ENCODE measurements around the gene CEACAM4.
"Not testable (repeated sequence)": the region's sequence is repeated elsewhere in the genome, so short reads cannot be mapped to it uniquely, and the experiment has no call there.

Gene CEACAM4

DNA sequence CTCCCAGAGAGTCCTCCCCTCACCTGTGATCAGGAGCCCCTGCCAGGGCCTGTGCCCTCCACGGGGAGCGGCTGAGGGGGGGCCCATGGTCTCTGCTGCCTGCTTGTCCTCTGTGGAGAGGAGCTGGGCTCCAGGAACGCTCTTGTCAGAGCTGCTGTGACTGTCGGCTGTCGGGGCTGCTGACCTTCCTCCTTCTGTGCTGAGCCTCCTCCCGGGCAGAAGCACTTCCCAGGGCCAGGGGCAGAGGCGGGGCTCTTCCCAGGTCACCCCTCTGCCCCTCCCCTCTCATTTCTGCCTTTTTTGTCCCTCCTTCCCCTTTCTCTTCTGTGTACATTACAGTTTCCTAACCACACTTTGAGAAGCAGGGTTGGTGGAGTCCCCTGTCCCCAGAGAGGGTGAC, at the start of gene CEACAM4:
TSS of gene CEACAM4 (minus strand) at position 198 of the 400 bp plus-strand sequence. CDS start at position 87, 111 bp downstream.
- DNase-seq, result no peak

DNA sequence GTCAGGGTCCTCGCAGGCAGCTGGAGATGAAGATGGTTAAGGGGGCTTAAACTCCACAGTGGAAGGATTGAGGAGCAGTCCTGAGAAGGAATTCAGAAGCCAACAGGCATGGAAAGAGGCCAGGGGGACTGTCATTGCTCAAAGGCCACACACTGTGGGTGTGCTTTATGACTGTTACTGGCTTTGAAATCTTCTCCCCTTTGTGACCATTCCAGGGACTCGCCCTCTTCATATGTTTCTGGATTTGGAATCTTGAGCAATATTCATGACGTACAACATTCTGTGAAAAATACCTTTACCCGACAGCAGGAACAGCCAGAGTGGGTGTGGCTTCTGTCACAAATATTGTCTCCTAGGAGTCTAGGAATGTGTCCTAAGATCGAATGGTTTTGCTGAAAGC, 44.6 kb upstream of the CEACAM4 start:
- DNase-seq, result no peak

DNA sequence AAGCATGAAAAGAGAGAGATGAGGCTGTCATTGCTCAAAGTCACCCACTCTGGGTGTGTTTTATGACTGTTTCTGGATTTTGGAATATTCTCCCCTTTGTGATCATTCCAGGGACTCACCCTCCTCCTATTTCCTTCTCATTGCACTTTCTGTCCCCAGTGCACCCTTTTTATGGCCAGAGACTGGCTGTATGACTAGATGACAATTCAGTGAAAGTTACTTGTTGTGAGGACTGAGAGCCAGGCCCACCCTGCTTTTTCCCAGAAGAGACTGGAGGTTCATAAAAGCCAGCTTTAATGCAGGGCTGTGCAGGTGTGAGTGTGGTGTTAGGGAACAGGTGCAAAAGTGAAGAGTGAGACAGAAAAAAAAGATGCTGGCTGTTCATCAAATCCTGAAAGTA, 43.9 kb upstream of the CEACAM4 start:
- DNase-seq, result no peak

DNA sequence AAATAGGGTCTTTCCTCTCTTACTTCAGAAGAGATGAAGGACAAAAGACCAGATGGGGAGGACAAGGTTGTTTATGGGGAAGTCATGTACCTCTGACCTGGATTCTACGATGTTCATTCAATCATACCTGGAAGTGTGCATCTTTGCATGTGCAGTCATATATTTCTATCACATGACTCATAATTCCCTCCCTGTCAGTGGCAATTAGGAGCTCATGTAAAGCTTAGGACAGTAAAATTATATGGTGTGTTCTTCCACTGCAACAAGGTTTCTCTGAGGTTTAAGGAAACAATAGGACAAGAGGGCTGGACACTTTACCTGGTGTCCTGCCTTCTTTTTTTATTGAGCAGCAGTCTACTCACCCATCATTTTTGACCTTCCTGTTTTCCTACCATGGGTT, 41.4 kb upstream of the CEACAM4 start:
- no peak for DNase-seq

DNA sequence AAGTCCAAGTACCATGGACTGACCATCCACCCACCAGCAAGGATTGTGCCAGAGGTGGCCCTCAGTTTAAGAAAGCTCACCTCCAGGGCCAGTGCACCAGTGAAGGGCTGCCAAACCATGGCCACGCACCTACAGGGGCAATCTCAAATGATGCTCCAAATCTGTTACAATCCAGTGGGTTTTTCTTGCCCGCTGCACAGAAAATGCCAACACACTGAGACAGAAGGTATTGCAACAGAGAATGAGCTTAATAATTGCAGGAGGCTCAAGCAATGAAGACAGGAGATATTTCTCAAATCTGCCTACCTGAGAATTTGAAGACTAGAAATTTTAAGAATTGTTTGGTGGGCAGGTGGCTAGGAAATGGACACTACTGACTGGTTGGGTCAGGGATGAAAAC, 39.2 kb upstream of the CEACAM4 start:
- DNase-seq, result no peak

DNA sequence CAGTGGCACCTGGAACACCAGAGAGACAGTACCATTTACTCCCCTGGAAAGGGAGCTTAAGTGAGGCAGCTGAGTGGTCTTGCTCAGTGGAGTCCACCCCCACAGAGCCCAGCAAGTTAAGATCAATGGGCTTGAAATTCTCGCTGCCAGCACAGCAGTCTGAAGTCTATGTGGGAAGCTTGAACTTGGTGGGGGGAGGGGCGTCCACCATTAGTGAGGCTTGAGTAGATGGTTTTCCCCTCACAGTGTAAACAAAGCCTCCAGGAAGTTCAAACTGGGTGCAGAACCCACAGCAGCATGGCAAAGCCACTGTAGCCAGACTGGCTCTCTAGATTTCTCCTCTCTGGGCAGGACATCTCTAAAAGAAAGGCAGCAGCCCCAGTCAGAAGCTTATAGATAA, 30.3 kb upstream of the CEACAM4 start:
- no peak for DNase-seq

DNA sequence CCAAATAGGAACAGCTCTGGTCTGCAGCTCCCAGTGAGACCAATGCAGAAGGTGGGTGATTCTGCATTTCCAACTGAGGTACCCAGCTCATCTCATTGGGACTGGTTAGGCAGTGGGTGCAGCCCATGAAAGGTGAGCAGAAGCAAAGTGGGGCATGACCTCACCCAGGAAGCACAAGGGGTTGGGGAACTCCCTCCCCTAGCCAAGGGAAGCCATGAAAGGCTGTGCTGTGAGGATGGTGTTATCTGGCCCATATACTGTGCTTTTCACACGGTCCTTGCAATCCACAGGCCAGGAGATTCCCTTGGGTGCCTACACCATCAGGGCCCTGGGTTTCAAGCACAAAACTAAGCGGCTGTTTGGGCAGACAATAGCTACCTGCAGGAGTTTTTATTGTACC, 29.9 kb upstream of the CEACAM4 start:
- not testable (repeated sequence) for DNase-seq

DNA sequence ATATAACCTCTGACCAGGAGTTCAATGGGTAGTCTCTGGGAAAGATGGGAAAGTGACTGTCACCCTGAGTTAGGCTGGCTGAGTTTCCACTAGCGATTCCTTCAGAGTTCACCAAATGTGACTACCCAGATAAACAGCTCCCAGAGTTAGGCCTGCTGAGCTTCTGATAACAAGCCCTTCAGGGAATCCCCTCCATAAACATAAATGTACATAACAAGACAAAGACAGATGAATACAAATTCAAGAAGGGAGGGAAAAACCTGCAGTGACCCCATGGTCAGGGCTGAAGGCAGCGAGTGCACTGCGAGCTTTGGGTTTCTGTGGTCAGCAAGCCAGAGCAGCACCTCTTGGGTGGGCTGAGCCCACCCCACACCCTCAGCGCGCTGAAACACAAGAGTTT, 25.4 kb upstream of the CEACAM4 start:
- no peak for DNase-seq

DNA sequence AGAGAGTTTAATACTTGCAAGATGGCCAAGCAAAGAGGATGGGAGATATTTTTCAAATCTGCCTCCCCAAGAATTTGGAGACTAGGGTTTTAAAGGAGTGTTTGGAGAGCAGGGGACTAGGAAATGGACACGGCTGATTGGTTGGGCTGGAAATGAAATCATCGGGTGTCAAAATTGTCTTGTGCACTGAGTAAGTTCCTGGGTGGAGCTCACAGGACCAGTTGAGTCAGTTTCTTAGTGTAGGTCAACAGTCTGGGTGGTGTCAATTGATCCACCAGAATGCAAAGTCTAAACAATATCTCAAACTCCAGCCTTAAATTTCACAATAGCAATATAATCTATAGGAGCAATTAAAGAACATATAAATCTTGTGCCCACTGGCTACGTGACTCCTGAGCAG, 23.0 kb upstream of the CEACAM4 start:
- no peak for DNase-seq

DNA sequence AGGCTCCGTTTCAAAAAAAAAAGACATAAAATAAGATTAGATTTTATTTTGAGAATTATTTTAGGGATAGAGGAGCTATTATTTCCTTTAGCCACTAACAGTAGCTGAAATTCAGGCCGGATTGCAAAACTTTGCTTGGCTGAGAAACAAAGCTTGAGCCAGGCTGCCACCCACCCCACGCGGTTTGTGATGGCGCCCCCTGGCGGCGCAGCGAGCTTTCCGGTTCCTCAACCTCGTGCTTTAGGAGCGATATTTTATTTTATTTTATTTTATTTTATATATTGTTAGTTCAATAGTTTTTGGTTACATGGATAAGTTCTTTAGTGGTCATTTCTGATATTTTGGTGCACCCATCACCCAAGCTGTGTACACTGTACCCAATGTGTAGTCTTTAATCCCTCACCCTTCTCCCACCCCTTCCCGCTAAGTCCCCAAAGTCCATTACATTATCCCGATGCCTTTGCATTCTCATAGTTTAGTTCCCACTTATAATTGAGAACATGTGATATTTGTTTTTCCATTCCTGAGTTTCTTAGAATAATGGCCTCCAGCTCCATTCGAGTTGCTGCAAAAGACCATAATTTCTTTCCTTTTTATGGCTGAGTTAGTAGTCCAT, 19.8 kb upstream of the CEACAM4 start:
- no peak for DNase-seq

DNA sequence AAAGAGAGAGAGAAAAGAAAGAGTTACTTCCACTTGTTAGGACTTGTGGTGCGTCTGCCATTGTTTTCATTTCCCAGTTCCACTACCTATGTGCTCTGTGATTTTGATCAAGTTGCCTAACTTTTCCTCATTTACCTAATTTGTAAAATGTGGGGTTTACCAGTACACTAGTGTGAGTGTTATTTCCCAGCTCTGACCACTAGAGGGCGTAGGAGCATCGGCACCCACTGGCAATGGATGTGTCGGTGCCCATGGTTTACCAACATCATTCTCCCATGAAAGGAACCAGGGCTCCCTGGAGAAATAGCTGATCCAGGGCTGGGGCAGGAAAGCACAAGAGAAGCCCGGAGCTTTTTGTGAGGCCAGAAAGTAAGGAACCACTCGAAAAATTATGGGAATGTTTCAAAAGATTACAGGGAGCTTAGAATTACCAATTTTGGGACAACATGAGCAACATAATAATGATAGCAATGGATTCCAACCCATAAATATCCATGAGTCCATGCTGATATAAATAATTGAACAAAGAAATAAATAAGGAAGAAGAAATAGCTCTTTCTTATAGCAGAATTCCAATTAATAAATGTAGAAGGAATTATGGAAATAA, 15.1 kb upstream of the CEACAM4 start:
- peak; percentile 38 for DNase-seq

DNA sequence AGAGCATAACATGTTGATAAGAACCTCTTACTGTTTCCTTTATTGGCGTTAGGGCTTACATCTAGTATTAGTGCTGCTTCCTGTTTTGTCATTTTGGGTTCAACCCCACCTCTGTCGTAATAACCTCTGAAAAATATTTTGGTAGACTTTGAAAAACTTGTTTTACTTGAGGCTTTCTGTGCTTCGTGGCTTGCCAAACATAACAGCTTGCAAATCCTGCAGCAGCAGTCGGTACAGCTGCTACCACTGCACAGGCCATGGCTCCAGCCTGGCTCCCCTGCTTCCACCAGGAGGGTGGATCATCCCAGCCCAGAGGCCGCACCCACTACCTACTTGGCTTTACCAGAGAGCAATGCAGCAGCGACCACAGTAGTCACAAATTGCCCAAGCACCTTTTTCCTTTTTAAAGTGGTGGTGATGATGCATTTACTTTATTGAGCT, 11.8 kb upstream of the CEACAM4 start:
- no peak for DNase-seq

DNA sequence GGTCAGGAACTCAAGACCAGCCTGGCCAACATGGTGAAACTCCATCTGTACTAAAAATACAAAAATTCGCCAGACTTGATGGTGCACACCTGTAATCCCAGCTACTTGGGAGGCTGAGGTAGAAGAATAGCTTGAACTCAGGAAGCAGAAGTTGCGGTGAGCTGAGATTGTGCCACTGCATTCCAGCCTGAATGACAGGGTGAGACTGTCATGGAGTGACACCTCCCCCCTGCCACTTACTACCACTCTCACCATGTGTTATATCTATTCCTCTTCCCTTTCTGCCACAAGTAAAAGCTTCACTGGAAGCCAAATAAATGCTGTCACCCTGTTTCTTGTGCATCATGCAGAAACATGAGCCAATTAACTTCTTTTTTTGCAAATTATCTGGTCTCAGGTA, 10.6 kb upstream of the CEACAM4 start:
- no peak for DNase-seq

DNA sequence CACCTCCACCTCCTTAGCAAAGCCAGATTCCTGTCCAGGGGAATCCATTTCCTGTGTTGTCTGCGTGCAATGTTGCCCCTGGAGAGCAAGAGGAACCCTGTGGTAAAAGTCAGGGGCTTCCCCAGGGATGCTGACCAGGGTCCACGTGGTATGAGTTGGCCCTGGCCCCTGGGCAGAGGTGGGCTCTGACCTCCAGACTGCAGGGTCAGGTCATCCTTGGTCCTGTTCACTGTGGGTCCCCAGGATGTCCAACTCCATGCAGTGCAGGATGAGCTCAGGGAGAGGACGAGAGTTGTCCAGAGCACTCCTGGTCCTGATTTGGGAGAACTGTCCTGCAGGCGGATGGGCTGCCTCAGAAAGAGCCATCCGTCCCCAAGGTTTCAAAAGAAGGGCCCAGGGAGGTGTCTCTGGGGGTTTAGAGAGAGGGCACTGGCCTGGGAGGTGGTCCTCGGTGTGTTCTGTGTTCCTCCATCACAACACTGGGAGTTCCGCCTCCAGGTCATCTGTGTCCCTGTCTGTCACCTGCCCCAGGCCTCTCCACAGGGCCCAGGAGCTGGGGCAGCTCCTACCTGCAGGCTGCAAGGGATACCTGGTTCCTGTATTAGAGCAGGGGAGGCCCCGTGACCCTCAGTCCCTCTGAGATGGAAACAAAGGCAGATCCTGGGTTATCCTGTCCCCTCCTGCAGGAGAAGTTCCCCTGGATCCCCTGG, 1.2 kb upstream of the CEACAM4 start:
- DNase-seq, result no peak

DNA sequence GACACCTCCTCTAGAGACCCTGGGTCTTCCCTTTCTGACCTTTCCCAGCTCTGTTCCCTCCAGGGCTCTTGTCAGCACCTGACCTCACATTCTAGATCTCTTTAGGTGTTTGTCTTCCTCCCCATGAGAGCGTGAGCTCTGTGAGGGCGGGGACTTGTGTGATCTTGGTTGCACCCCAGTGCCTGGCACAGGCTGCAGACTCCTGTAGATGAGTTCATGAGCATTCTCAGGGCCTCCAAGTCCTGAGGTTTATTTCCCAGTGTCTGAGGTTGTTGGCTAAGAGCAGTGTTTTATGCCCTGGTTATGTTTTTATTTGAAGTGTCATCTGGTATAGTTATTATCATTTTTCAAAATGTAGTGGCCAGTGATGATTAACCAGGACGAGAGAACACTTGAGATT, 596 bp downstream of the CEACAM4 start:
- no peak for DNase-seq

DNA sequence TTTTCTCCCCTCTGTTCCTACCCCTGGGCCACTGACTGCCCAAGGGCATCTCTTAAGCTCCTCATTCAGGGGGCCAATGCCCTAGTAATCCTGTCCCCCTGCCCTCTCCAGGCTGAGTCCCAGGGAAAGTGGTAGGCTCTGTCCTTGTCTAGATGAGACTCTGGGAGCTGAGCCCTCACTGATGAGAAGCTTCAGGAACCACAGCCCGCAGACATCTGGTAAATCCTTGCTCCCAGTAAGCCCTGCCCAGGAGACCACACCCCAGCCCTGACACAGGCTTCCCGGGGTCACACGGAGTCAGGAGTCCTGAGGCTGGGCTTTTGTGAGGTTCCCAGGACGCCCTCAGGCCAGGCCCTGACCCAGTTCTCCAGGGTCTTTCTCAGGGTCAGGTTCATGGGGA, 1.9 kb downstream of the CEACAM4 start:
- DNase-seq, result no peak

DNA sequence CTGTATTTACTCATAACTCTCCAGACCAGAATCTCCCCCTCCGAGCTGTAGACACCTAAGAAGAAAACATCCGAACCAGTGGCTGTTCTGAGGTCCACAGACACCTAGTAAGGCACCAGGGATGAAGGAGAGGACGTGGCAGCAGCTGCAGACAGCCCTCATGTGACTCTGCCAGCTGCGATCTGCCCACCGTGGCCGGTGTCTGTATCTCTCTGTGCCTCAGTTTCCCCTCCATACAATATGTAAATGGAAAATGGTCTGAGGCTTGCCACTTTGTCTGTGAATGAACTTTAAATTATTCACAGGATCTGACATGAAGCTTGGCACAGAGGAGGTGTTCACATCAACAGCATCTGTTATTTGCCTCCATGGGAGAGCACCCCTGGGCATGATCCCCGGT, 2.4 kb downstream of the CEACAM4 start:
- no peak for DNase-seq

DNA sequence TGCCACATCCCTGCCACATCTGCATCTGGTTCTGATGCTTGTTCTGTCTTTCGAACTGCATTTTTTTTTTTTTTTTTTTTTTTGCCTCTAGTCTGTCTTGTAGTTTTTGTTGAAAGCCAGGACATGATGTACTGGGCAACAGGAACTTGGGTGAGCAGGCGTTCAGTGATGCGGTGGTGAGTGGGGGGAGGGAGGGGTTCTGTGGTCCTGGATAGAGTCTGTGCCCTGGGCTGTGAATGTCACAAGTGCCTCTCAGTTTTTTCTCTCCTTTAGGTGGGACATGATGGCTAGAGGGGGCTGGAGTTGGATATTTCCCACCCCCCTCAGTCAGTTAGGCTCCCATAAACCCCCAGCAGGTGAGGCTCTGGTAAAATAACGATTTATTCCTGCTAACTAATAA, 3.5 kb downstream of the CEACAM4 start:
- DNase-seq, result no peak

DNA sequence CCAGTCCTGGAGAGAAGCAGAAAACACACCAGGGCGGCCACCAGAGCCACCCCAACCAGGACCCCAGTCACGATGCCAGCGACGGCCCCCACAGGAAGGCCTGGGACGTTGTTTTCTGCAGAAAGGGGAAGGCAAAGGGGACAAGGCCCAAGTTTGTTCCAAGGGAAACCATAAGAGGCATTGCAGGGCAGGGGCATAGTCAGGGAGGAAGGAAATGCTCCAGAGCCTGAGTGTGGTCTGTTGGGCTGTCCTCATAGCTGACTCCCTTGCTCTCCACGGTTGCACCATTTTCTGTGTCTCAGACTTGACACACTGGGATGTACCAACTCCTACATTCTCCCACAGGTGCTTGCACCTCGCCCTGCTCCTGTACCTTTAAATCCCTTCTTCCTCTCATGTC, 5.2 kb downstream of the CEACAM4 start:
- DNase-seq, result no peak

DNA sequence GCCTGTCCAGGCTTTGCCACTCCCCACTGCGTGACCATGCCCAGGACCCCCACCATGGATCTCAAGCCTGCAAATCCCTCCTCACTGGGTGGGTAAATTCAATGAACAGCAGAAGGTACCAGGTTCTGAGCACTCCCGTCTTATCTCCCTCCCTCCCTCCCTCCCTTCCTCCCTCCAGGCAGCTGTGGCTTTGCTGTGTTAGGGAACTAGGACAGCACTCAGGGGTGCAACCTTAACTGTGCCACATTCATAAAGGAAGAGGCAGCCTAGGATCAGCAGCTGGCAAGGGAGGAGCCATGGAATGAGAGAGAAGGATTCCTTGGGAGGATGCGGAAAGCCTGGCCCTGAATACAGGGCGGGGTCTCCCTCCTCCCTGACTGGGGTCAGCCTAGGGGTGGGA, 5.6 kb downstream of the CEACAM4 start:
- DNase-seq, result no peak

DNA sequence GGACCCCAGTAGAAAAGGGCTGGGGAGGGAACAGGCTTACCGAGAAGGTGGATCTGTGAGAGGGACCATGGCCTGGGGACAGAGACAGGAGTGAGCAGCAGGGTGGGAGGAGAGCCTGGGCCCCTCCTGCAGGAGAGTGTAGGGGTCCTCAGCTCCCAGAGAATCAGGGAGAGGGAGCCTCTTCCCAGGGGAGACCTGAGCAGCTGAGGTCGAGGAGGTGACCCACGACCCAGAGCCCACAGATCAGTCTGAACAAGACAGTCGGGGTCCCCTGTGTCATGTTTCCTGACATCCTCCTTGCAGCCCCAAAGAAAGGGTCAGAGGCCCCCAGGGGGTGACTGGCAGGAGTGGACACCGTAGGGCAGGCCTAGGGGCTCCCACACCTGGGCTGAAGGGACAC, 6.7 kb downstream of the CEACAM4 start:
- no peak for DNase-seq

DNA sequence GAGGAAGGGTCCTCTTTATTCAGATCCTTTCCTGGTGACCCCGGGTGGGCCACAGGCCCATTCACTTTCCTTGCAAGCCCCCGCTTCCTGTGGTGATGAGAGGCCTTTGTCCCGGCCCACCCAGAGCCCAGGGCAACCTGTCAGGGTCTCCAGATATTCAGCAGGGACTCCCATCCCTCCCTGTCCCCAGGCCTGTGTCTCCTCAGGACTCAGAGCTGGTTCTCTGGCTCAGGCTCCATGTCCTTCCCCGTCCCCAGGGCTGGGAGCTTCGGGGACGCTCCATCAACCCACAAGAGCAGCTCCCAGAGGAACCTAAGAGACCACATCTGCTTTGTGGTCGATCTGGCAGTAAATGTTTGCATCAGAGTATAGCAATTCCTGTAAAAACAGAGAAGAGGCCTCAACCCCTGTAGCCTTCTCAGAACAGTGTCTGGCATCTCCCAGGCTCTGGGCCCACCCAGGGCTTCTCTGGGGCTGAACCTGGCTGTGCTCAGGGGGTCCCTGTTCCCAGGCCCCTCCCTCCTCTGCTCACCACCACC, 7.8 kb downstream of the CEACAM4 start:
- DNase-seq, result no peak

DNA sequence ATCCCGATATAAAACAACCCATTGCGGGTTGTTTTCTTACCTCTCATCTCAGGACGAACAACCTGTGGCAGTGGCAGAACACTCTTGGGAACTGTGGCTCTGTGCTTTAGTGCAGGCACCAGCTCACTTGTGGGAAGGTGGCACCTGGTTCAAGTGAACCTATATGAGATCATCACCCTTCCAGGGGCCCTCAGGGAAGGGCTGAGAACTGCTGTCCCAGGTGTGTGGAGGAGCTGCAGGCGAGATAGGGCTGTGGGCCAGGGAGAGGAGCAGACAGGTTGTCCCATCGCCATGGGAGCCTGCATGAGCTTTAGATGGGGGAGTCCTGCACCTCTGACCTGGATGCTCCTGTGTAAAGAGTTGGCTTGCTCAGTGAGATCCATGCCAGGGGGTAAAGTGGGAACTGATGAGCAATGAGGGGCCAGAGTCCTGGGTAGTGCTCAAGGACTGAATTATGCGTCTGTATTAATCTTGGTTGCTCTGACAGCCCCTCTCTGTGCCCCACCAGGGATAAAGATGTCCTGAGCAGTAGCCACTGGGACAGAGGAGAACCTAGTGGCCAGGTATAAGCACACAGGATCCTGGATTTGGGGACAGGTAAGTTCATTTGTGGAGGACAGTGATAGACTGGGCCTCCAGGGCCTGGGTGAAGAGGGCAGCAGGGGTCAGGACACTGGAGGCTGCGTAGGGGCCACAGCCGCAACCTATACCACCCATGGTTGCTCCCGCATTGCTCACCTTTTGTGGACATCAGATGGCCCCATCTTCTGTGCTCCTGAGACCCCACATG, 8.7 kb downstream of the CEACAM4 start:
- no peak for DNase-seq
